ENCODE results near the gene LCE7A. TPM values are rescaled to one million over a fixed set of nuclear protein-coding genes. Genes with fewer than 3 reads are reported as not detected.

LCE7A gene
- total RNA-seq, 4 donors from 2014 or later = not detected

DNA sequence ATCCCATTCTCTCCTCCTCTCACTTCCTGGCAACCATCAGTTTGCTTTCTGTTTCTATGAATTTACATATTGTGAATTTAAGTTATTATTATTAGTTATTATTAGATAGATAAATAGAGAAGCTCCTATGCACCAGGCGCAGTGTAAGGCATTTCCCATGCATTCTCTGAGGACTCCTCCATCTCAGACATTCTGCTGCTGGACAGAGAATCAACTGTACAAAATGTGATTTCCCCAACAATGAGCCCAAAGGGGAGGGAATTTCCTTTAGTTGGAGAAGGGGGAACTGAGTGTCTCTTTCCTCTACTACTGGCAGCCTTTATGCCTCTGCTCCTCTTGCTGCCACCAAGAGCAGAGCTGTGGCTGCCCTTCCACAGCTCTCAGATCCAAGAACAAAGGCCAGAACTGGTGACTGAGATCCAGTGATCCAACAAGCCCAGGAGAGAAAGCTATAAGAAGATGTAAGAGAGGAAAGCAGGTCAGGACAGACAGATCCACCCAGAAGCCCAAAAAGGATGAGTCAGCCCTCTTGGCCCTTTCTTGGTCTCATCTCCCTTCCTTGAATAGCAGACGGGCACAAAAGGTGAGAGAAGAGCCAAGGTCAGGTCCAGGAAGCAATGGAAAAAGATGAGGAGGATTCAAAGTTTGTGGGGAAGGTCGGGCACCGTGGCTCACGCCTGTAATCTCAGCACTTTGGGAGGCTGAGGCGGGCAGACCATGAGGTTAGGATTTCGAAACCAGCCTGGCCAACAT is 45.1 kb downstream of the LCE7A start:
- DNase-seq (ENCODE audit: low spot score) (no peak), ATAC-seq (ENCODE audit: low FRiP score) (no peak)
- TF ChIP-seq, protein P1, sequence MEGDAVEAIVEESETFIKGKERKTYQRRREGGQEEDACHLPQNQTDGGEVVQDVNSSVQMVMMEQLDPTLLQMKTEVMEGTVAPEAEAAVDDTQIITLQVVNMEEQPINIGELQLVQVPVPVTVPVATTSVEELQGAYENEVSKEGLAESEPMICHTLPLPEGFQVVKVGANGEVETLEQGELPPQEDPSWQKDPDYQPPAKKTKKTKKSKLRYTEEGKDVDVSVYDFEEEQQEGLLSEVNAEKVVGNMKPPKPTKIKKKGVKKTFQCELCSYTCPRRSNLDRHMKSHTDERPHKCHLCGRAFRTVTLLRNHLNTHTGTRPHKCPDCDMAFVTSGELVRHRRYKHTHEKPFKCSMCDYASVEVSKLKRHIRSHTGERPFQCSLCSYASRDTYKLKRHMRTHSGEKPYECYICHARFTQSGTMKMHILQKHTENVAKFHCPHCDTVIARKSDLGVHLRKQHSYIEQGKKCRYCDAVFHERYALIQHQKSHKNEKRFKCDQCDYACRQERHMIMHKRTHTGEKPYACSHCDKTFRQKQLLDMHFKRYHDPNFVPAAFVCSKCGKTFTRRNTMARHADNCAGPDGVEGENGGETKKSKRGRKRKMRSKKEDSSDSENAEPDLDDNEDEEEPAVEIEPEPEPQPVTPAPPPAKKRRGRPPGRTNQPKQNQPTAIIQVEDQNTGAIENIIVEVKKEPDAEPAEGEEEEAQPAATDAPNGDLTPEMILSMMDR (IDR thresholded peaks at IDR 0.05) = no peak

DNA sequence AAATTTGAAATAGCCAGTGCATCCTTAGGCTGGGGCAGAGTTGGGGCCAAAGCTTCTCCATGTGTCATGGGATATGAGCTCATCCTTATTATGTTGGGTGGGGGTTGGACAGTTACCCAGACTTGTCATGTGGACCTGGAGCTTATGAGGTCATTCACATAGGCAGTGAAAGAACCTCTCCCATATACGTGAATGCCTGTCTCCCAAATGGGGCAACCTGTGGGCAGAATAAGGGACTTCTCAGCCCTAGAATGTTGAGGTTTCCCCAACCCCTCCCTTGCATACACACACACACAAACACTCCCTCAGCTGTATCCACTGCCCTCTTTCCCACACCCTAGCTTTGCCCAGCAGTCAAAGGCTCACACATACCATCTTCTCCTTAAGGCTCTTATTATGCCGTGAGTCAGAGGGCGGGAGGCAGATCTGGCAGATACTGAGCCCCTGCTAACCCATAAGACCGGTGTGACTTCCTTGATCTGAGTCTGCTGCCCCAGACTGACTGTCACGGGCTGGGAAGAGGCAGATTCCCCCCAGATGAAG is 46.3 kb downstream of the LCE7A start:
- no peak for DNase-seq (ENCODE audit: low spot score)
- TF ChIP-seq, protein P1 (IDR thresholded peaks at IDR 0.05) = no peak
- ATAC-seq (ENCODE audit: low FRiP score) = no peak

DNA sequence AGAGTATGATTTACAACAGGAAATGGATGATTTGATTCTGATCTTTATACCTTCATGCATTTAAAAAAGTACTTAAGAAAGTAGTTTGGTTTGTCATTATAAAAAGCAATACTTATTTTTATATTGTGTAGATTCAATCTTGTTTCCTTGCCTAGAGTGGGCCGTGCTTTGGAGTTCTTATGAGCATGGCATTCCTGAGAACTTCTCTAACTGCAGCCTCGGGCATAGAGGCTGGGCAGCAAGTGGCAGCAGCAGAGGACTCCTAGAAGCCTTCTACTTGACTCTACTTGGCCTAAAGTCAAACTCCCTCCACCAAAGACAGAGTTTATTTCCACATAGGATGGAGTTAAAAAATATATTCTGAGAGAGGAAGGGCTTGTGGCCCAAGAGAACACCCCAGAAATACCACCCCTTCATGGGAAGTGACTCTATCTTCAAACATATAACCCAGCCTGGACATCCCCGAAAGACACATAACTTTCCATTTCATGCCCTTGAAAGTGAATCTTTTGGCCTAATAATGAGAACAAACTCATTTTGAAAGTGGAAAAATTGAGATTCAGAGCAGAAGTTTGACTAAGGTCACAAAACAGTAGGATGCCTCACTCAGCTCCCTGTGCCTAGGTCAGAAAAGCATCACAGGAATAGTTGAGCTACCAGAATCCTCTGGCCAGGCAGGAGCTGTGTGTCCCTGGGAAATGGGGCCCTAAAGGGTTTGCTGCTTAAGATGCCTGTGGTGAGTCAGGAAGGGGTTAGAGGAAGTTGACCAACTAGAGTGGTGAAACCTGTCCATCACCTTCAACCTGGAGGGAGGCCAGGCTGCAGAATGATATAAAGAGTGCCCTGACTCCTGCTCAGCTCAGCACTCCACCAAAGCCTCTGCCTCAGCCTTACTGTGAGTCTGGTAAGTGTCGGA is 48.1 kb downstream of the LCE7A start, which contains the start of gene IVL:
Gene IVL, plus strand, starts transcription at position 861 of the 916 bp plus-strand sequence. CDS start 1,252 bp downstream, outside the sequence.
- no peak for ATAC-seq (ENCODE audit: low FRiP score)
- TF ChIP-seq, protein P1 (IDR thresholded peaks at IDR 0.05) = no peak
- no peak for DNase-seq (ENCODE audit: low spot score)

DNA sequence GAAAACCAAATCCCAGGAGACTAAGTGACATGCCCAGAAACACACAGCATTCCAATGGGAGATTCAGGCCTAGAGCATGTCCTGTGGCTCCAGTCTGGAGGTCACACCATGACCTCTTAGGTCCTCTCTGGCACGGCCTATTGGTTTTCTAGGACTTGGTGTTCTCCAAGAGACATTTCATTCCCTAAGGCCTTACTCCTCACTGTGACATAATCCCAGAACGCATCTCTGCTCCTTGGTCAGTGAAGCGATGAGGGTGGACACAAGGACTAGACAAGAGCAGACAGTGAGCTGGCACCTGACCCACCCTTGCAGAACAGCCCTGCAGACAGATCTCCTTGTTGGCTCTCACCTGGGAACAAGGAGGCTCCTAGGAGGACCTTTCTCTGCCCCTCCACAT is 49.4 kb downstream of the LCE7A start:
- no peak for ATAC-seq (ENCODE audit: low FRiP score)
- DNase-seq (ENCODE audit: low spot score) = no peak
- TF ChIP-seq, protein P1 (IDR thresholded peaks at IDR 0.05) = no peak

Other genes starting within 250 kb of the LCE7A start
- gene LCE3B, start 246.2 kb upstream of the LCE7A start, total RNA-seq = not detected
- gene LCE3A, start 236.9 kb upstream of the LCE7A start, total RNA-seq = not detected
- gene LCE2D, start 196.6 kb upstream of the LCE7A start, total RNA-seq = not detected
- not detected for gene LCE2C, start 184.7 kb upstream of the LCE7A start, total RNA-seq
- gene LCE2B, start 173.9 kb upstream of the LCE7A start, total RNA-seq = not detected
- not detected for gene LCE2A, start 161.7 kb upstream of the LCE7A start, total RNA-seq
- gene LCE4A, start 151.8 kb upstream of the LCE7A start, total RNA-seq = not detected
- not detected for gene KPRP, start 102.0 kb upstream of the LCE7A start, total RNA-seq
- gene LCE1F, start 84.9 kb upstream of the LCE7A start, total RNA-seq = not detected
- not detected for gene LCE1E, start 73.7 kb upstream of the LCE7A start, total RNA-seq
- gene LCE1D, start 63.3 kb upstream of the LCE7A start, total RNA-seq = not detected
- gene LCE1C, start 53.3 kb upstream of the LCE7A start, total RNA-seq = not detected
- not detected for gene LCE1B, start 48.0 kb upstream of the LCE7A start, total RNA-seq
- not detected for gene LCE1A, start 32.5 kb upstream of the LCE7A start, total RNA-seq
- gene LCE6A, start 17.1 kb upstream of the LCE7A start, total RNA-seq = not detected
- gene SMCP, start 18.3 kb downstream of the LCE7A start, total RNA-seq = not detected
- not detected for gene IVL, start 48.5 kb downstream of the LCE7A start, total RNA-seq
- not detected for gene SPRR5, start 87.2 kb downstream of the LCE7A start, total RNA-seq
- gene SPRR4, start 110.7 kb downstream of the LCE7A start, total RNA-seq = not detected
- not detected for gene SPRR1A, start 124.1 kb downstream of the LCE7A start, total RNA-seq
- gene SPRR3, start 141.8 kb downstream of the LCE7A start, total RNA-seq = not detected
- not detected for gene SPRR1B, start 171.2 kb downstream of the LCE7A start, total RNA-seq
- not detected for gene SPRR2D, start 181.1 kb downstream of the LCE7A start, total RNA-seq
- gene SPRR2A, start 197.5 kb downstream of the LCE7A start, total RNA-seq = not detected
- gene SPRR2B, start 211.6 kb downstream of the LCE7A start, total RNA-seq = not detected
- gene SPRR2E, start 234.5 kb downstream of the LCE7A start, total RNA-seq = not detected